OCI-LY1 (cell line): ENCODE measurements around the gene TPCN1.

Experiments used
- EZH2 ChIP-seq: fragments of 200-600 bp; sonication (generic), shearing (Covaris generic); IDR thresholded peaks from 2 replicates; pipeline ENCODE4 v1.8.0; 2017; ENCODE audit warnings: borderline replicate concordance, mixed run types, mild to moderate bottlenecking, antibody characterized with exemption, low read length, moderate library complexity, mixed read lengths
- TF ChIP-seq, protein P1 (sequence below): fragments of 200-600 bp; sonication (generic), shearing (Covaris generic); IDR thresholded peaks from 2 replicates; pipeline ENCODE4 v1.5.1; 2017; ENCODE audit warnings: mild to moderate bottlenecking, antibody characterized with exemption, low read length, moderate library complexity, mixed read lengths

DNA sequence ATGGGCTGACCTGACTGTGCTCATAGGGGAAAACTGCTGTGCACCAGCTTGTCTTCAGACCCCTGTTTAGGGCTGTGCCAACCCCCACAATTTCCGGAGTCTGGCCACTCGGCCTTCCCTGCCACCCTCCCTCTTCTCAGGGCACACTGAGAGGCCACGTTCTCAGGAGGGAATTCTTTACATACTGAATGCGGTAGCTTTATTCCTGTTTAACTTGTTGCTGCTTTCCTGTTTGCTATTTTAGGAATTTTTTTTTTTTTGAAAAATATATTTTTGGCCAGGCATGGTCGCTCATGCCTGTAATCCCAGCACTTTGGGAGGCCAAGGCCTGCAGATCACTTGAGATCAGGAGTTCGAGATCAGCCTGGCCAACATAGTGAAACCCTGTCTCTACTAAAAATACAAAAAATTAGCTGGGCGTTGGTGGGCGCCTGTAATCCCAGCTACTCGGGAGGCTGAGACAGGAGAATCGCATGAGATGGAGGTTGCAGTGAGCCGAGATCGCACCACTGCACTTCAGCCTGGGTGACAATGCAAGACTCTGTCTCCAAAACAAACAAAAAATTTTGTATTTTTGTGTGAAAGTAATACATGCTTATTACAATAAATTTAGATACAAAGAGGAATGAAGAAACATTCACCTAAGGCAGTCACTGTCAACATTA lies 39.5 kb downstream of the TPCN1 start:
- TF ChIP-seq, protein P1, sequence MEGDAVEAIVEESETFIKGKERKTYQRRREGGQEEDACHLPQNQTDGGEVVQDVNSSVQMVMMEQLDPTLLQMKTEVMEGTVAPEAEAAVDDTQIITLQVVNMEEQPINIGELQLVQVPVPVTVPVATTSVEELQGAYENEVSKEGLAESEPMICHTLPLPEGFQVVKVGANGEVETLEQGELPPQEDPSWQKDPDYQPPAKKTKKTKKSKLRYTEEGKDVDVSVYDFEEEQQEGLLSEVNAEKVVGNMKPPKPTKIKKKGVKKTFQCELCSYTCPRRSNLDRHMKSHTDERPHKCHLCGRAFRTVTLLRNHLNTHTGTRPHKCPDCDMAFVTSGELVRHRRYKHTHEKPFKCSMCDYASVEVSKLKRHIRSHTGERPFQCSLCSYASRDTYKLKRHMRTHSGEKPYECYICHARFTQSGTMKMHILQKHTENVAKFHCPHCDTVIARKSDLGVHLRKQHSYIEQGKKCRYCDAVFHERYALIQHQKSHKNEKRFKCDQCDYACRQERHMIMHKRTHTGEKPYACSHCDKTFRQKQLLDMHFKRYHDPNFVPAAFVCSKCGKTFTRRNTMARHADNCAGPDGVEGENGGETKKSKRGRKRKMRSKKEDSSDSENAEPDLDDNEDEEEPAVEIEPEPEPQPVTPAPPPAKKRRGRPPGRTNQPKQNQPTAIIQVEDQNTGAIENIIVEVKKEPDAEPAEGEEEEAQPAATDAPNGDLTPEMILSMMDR: no peak
- no peak for TF ChIP-seq EZH2
